GM20000 (cell line): ENCODE data around the gene ORC3.

Experiments
- DNase-seq: peaks from one replicate; pipeline ENCODE4 v3.0.0; 2012; ENCODE audit warnings: low spot score
- TF ChIP-seq, protein P1 (sequence below): IDR thresholded peaks from 2 replicates; pipeline ENCODE4 v1.5.1; 2012; ENCODE audit warnings: mild to moderate bottlenecking, control low read depth; ENCODE audit errors: extremely low read depth, missing control alignments

Gene ORC3

DNA sequence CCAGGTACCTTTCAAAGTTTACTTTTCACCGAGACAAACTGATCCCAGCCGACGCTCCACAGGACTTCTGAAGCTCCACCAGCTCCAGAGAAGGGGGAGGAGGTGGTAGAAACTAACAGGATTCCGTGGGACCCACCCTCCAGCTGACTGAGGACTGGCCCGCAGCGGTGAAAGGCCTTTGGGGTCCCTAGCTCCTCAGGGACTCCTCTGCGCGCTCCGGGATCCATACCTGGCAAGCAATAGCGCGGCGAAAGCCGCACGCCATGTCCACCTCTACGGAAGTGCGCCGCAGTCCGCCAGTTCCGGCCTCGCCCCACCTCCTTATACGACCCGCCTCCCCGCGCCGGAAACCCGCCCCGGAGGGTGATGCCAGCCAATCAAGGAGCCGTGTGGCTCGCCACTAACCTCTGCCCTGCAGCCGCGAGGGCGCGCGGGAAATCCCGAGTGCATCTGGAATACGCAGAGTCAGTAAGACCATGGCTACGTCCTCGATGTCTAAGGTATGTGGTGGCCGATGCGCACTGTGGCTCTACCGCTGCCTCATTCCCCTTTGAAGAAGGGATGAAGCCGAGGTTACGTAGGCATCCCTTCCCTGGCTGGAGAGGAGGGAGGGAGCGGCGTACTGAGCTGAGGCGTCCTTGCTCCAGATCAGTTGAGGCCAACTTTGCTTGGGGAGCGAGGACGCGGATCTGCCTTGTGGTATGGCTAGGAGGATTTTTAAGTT lies at the start of gene ORC3, which contains the start of gene RARS2:
Gene ORC3, plus strand, starts transcription at position 443 of the 724 bp plus-strand sequence. Its CDS starts 34 bp downstream, at position 477.
Gene RARS2, minus strand, starts transcription at position 295 of the 724 bp plus-strand sequence. Its CDS starts 30 bp downstream, at position 265.
- peak; percentile 94 for DNase-seq

DNA sequence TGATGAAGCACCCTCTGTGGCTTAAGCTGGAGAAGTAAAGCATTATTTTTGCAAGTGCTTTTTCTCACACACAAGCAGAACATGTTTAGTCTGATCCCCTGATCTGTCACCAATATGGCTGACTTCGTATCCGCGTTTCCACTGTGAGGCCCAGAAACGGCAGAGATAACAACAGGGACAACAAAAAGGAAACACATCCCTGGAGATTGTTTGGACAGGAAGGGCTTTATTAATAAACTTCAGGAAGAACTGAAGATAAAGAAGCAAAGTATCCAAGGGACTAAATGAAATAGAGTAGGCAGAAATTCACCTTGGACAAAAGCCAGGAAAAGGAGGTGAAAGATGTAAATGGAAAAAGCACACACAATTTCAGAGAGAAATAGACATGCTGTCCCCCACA lies 49.4 kb upstream of the ORC3 start:
- TF ChIP-seq, protein P1, sequence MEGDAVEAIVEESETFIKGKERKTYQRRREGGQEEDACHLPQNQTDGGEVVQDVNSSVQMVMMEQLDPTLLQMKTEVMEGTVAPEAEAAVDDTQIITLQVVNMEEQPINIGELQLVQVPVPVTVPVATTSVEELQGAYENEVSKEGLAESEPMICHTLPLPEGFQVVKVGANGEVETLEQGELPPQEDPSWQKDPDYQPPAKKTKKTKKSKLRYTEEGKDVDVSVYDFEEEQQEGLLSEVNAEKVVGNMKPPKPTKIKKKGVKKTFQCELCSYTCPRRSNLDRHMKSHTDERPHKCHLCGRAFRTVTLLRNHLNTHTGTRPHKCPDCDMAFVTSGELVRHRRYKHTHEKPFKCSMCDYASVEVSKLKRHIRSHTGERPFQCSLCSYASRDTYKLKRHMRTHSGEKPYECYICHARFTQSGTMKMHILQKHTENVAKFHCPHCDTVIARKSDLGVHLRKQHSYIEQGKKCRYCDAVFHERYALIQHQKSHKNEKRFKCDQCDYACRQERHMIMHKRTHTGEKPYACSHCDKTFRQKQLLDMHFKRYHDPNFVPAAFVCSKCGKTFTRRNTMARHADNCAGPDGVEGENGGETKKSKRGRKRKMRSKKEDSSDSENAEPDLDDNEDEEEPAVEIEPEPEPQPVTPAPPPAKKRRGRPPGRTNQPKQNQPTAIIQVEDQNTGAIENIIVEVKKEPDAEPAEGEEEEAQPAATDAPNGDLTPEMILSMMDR, result no peak
- DNase-seq, result no peak

More for the DNA sequence above, at the start of gene ORC3, which contains the start of gene RARS2:
- TF ChIP-seq, protein P1, result no peak

DNA sequence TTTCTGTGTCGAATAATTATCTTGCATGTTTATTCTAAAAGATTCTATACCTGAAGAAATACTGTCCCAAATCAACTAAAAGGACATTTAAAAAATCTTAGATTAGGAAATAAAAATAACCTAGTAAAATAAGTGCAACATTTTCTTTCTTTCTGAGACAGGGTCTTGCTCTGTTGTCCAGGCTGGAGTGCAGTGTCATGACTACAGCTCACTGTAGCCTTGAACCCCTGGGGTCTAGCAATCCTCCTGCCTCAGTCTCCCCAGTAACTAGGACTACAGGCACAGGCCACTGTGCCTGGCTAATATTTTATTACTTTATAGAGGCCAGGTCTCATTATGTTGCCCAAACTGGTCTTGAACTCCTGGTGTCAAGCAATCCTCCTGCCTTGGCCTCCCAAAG lies 48.9 kb upstream of the ORC3 start:
- DNase-seq, result no peak
- TF ChIP-seq, protein P1, result no peak

DNA sequence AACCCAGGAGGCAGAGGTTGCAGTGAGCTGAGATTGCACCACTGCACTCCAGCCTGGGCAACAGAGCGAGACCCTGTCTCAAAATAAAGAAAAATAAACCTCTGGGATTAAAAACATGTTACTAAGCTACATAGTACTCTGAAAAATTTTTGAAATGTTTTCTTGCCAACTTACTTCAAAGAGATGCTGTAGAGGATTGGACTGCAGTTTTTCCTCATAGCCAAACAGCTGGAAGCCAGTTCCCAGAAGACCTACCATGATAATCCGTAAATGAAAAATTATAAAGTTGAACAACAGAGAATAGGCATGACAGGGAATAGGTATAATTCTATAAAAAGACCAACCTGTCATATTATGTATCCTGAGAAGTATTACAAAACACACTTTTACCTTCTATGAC lies 48.2 kb upstream of the ORC3 start:
- TF ChIP-seq, protein P1, result no peak
- DNase-seq, result no peak

DNA sequence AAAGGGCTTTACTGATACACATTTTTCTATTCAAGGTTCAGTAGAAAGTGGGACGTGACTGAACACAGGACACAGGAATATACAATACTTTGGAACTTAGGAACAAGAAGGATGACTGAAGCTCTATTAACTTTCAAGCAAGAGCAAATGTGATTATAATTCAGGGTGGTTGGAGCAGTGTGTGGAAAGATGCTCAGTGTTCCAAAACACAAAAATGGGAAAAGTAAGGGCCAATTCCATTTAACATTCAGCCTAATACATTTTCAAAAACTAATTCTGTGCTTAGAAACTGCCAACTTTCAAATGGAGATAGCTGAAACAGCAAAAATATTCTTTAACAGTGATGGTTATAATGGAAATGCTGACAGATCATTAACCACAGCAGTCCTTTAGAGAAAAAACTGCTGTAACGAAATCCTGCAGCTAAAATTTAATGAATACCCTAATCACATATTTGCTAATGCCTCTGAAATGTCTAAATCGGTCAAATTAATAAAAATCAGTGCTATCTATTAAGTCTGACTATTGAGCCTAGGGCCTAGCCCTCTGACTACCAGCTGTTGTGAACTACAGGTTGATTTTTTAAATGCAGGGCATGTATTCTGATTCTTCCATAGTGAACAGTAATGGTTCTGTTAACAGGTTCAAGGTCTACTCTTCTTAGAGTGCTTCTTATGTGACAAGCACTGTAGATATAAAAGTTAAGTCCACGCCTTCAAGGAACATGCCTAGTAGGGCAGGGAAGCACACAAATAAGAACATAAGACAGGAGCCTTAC lies 46.0 kb upstream of the ORC3 start:
- TF ChIP-seq, protein P1, result no peak
- DNase-seq, result no peak

DNA sequence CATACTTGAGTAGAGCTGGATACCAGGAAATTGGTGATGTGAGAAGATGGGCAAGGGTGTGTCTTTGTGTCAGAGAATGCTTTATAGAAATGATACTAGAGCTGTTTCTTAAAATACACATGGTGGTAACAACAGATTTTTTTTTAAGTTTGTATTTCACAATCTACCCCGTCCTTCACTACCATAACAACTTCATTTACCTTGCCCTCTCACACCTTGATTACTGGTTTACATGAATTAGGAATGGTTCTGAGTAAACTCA lies 45.5 kb upstream of the ORC3 start:
- TF ChIP-seq, protein P1, result no peak
- no peak for DNase-seq

DNA sequence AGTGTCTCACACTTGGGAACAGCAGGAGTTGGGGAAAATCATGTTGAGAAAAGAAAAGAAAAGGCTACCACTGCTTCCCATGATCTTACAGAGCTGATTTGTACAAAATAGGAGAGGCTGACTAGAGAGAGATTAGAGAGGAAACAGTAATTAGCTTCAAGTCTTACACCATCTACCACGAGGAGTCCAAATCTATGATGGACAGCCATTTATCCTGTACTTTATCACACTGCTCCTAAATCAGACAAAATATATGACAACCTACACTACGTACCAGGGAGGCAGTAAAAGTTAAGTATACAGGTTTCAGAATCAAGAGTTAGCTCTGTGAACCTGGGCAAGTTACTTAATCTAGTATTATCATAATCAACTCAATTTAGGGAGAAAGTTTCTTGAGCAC lies 38.1 kb upstream of the ORC3 start:
- TF ChIP-seq, protein P1, result no peak
- no peak for DNase-seq
